HG03520 (cell line): ENCODE results near the gene CCDC127.

Experiments used
- ATAC-seq: cut with Tn5 transposase; IDR thresholded peaks from one replicate; pipeline ENCODE4 v1.9.1; 2021; ENCODE audit warnings: mild to moderate bottlenecking, moderate library complexity; ENCODE audit not compliant: unreplicated experiment

The CCDC127 gene

DNA sequence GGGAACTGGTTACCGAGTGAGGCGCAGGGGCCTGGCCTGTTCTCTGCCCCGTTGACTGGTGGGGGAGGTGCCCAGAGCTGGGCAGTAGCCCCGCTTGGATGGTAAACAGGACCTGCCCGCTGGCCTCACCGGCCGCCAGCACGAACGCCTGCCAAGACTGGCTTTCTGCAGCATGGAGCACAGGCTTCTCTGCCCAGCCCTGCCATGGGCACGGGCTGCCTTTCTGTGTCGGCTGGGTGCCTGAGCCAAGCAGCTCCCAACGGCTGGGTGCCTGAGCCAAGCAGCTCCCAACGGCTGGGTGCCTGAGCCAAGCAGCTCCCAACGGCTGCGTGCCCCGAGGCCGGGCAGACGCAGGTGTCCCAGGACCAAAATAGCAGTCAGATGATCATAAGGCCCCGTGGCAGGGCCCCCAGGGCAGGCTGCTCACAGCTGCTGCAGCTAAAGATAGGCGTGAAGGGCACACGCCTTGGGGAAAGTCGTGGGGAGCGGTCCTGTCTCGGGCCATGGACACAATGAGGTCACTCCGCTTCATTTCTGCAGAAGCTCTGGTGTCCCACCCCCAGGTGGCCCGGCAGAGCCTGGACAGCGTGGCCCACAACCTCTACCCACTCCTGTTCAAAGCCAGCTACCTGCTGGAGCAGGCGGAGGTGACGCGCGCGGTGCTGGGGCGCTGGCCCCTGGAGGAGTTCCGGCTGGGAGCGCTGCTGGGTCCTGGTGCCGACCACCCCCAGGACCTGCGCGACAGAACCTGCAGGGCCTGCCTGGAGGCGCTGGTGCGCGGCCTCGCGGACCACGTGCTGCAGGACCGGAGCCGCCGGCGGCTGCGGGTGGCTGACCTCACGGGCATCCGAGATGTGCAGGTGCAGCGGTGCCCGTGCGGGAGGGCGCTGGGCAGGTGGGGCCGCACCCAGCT, 26.7 kb downstream of the CCDC127 start, which contains the start of gene LRRC14B:
LRRC14B (plus strand) TSS at position 460 of the 913 bp plus-strand sequence; CDS start at position 504, 44 bp downstream.
- ATAC-seq: no peak

DNA sequence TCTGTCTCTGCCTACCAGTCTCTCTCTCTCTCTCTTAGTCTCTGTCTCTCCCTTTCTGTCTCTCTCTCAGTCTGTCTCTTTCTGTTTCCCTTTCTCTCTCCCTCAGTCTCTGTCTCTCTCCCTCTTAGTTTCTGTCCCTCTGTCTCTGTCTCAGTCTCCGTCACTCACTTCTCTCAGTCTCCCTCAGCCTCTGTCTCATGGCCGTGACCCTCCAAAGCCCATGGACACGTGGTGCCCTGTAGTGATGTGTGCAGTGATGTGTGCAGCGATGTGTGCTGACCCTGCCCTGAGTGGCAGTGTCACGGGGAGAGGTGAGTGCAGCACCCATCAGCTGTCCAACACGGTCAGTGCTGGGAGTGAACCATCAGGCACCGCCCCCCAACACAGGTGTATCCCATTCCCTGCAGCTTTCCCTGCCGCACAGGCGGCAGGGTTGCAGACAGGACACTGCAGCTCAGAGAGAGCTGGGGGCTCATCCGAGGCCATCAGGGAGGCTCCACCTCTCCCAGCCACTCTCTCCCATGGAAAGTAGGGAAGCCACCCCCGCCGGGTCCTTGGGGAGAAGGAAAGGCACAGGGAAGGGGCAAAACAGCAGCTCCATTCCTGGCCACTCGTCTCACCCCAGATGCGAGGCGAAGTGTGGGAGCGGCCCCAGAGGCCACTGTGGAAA, 27.5 kb downstream of the CCDC127 start:
- peak; percentile 39 for ATAC-seq

DNA sequence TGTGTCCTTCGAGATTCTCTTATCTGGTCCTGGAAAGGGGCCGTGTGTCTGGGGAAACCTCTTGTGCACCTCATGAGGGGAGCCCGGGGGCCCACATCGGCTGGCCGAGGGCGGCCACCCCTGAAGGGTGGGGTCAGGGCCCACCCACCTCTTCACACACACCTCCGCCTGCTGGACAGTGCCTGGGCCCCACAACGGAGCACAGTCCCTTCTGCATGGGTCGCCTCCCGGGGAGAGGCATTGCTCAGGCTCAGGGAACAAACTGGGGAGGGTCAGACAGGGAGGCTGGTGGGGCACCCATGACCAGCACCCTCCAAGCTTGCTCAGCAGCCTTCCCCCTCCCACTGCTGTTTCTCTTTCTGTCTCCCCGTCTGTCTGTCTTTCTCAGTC, 28.0 kb downstream of the CCDC127 start:
- no peak for ATAC-seq

DNA sequence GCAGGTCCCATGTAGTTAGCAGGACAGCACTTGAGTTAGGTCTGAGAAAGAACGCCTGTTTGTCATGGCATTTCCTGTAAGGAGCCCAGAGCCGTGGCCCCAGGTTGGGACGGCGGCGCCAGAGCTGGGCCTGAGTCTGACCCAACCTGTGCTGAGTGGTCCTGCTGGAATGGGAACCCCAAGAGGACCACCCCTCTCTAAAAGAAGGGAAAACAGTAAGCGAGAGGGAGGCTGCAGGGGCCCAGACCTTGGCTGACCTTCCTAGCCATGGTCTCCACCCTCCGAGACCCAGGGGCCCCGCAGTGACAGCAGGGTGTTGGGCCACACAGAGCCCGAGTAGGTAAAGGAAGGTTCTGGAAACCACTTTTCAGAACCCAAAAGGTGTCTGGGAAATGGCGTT, 28.5 kb downstream of the CCDC127 start:
- ATAC-seq: no peak

DNA sequence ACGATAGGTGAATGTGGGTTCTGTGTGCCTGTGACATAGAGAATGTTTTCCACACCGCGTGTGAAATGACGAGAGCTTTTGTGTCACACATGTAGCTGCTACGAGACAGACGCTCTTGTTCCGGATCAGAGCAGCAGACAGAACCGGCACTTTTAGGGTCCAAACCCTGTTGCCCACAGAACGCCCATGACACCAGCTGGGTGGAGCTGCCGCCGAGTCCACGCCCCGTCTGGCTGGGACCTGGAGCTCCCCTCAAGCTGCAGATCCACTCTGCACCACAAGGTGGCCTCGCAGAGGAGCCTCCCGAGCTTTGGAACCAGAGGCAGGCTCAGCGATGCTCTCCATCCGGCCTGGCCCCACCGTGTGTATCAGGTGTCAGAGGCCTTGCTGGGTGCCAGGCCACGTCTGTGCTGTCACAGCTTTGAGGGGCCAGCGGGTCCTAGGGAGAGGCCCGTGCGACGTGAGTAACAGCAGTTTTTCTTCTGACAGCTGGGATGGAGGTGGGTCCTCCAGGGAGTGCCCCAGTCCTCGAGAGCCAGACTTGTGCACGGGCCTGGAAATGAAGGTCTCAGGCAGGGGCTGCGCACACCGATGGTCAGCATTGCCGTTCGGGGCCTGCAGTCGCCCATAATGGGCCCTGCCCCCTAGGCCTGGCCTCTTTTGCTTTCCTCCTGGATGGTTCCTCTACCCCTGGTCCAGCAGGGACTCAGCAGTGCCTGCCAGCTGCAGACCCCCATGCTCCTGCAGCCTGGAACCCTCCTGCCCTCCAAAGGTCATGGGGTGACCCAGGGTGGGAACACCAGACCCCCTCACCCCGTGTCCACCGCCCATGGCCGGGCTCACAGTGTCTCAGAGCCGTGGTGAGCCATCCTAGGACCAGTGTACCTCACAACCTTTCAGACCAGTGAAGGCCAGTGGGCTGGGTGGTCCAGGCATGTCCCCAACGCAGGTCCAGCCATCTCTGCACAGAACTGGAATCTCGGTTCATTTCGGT, 29.2 kb downstream of the CCDC127 start:
- ATAC-seq: no peak

DNA sequence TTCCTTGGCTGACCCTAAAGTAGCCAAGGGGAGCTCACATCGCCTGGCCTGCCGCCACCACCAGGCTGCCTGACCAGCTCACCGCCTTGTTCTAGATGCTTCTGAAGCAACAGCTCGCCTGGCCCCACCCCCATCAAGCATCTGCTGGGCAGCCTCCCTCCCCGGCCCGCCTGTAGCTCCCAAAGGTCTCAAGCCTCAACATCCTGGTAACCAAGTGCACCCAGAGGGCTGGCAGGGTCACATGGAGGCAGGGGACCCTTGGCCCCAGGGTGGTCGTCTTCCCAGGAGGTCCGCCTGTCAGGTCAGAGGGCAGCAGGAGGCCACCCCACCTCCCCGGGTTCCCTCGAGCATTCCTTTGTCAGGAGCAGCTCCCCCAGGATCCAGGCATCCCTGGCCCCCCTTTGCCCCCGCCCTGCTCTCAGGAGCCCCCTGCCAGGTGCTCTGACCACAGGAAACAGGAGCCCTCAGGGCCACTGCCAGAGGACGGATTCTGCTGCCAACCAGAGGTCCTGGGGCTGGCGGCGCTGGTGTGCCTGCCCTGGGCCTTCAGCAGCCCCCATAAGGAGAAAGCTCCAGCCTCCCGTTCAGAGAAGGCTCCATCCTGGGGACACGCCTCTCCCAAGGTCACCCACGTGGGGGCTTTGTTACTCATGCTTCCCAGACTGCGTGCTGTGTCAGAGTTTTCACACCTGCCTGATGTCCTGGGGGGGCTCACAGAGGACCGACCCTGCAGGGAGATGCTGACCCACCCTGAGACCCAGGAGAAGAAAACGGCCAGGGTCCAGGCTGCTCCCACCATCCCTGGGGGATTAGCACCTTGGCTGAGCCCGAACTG, 30.1 kb downstream of the CCDC127 start:
- no peak for ATAC-seq

- ATAC-seq: no peak
Observed at GRCh38 chr5:187042-187431, 30.9 kb downstream of the CCDC127 start.

GRCh38 chr5:186091-187041, 31.6 kb downstream of the CCDC127 start:
- no peak for ATAC-seq

GRCh38 chr5:185095-186070, 32.6 kb downstream of the CCDC127 start:
- ATAC-seq: no peak

- ATAC-seq: no peak
Observed at GRCh38 chr5:184471-184870, 33.5 kb downstream of the CCDC127 start.

GRCh38 chr5:182126-182525, 35.8 kb downstream of the CCDC127 start:
- ATAC-seq: no peak

DNA sequence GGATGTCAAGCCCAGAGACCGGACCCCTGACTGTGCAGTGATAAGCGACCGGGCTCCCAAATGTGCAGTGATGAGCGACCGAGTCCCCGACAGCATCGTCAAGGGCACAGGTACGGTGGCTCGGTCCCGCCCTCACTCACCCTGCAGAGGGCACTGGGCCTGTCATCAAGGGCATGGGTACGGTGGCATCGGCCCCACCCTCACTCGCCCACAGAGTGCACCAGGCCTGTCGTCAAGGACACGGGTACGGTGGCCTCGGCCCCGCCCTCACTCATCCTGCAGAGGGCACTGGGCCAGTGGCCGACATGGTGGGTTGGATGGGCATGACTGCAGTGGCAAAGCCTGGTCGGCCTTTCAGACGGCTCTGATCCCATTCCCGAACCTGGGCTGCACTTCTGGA, 36.4 kb downstream of the CCDC127 start:
- no peak for ATAC-seq

DNA sequence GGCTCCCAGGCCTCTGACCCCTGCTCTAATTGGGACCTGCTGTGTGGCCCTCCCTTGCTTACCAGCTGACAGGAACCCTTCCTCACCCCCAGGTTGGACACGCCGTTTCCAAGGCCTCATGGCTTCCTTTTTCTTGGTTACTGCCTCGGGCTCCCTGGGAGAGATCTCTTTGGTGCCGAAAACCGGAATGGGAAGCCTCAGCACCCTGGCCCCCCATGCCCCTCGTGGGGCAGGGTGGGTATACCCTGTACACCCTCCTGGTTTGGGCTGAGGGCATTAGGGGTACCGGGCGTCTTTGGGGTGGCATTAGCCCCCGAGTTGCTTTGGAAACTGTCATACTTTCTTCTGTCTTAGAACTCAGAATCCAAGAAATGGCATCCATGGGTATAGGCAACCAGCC, 36.8 kb downstream of the CCDC127 start:
- ATAC-seq: no peak

GRCh38 chr5:180286-180918, 37.6 kb downstream of the CCDC127 start:
- ATAC-seq: no peak

DNA sequence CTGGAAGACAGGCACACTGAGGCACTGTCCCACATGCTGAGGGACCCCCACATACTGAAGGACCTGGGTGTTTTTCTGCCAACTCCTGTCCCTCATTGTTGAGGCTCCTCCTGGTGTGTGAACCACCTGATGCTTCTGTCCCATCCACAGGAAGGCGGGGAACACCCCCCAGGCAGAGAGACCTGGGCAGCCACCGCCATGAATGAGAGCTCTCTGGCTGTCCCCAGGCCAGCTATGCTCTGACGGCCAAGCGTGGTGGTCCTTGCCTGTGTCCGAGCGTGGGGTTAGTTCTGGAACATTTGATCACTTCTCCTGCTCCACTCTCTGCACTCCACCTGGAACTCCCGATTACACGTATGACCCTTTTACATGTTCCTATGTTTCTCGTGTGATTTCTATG, 38.6 kb downstream of the CCDC127 start:
- ATAC-seq: no peak

DNA sequence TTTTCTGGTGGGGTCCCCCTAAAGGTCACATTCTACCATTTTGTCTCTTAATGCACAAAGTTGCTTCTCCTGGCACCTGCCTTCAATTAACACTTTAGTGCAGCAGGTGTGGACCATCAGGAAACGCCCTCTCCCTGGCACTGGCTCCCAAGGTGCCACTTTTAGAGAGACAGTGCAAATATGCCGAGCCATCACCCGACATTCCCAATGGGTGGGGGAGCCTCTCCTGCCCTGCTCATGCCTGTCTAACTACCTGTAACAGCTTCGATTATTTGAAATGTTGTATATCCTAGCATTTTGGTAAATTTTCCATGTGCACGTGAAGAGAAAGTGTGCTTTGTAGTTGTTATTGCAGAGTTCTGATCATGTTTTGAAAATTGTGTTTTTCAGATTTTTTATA, 39.8 kb downstream of the CCDC127 start:
- no peak for ATAC-seq

DNA sequence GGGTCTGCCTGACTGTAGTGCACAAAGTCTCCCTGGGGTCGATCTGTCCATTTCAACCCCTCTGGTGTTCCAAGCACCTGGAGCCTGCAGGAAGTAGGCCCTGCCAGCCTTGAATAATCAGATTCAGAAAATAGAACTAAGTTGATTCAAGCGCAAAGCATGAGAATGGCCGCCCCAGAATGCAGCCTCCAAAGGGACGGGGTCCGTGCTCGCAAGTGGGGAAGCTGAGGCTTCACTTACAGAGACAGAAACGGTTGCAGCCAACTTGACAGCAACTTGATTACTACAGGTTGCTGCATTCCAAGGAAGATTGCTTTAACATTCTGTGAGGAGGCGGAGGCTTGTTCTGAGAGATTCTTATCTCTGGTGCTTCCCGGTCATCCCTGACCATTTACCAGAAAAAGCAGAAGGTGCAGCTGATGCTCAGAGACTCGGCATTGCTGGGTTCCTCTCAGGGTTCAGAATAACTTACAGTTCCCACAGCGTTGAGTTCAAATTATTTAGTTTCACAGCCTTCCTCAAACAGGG, 41.6 kb downstream of the CCDC127 start:
- no peak for ATAC-seq
